Hepatocyte (in vitro differentiated cells): Measurements from ENCODE around the gene RBM17.

Experiments used
- EZH2phosphoT487 ChIP-seq: fragments of 200-600 bp; sonication (generic); IDR thresholded peaks from one replicate; pipeline ENCODE4 v1.6.1; 2018; ENCODE audit warnings: antibody characterized with exemption, mild to moderate bottlenecking, low read depth, moderate library complexity; ENCODE audit not compliant: unreplicated experiment, severe bottlenecking
- TF ChIP-seq, protein P1 (sequence below): fragments of 200-600 bp; sonication (generic); IDR thresholded peaks from 2 replicates; pipeline ENCODE4 v1.5.1; 2016; ENCODE audit warnings: antibody characterized with exemption, mild to moderate bottlenecking; ENCODE audit not compliant: poor library complexity

- TF ChIP-seq, protein P1, sequence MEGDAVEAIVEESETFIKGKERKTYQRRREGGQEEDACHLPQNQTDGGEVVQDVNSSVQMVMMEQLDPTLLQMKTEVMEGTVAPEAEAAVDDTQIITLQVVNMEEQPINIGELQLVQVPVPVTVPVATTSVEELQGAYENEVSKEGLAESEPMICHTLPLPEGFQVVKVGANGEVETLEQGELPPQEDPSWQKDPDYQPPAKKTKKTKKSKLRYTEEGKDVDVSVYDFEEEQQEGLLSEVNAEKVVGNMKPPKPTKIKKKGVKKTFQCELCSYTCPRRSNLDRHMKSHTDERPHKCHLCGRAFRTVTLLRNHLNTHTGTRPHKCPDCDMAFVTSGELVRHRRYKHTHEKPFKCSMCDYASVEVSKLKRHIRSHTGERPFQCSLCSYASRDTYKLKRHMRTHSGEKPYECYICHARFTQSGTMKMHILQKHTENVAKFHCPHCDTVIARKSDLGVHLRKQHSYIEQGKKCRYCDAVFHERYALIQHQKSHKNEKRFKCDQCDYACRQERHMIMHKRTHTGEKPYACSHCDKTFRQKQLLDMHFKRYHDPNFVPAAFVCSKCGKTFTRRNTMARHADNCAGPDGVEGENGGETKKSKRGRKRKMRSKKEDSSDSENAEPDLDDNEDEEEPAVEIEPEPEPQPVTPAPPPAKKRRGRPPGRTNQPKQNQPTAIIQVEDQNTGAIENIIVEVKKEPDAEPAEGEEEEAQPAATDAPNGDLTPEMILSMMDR = no peak
- no peak for TF ChIP-seq EZH2phosphoT487
These were observed 3.9 kb downstream of the RBM17 start for GRCh38 chr10:6092731-6093130.
